GM12801 (cell line): ENCODE results near the gene SMIM32.

Source experiments
- TF ChIP-seq, protein P1 (sequence below): IDR thresholded peaks from one replicate; pipeline ENCODE4 v1.5.1; 2011; ENCODE audit warnings: control low read depth; ENCODE audit not compliant: insufficient read length; ENCODE audit errors: extremely low read depth

The SMIM32 gene

DNA sequence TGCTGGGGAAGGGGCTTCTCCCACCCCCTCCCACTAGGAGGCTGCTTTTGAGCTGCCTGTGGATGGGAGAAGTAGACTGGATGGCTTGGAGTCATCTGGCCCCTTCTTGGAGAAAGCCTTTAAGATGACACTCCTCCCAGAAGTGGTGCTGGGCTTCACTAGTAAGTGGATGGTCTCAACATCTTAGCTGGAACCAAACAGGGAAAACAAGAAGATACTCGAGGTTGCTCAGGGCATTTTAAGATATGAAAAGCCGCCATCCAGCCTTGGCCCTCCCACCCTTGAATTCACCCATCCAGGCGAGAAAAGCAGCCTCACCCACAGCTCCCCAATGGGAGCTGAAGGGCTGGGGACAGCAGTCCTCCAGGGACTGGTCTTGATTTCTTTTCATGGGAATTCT lies 7.8 kb upstream of the SMIM32 start:
- TF ChIP-seq, protein P1, sequence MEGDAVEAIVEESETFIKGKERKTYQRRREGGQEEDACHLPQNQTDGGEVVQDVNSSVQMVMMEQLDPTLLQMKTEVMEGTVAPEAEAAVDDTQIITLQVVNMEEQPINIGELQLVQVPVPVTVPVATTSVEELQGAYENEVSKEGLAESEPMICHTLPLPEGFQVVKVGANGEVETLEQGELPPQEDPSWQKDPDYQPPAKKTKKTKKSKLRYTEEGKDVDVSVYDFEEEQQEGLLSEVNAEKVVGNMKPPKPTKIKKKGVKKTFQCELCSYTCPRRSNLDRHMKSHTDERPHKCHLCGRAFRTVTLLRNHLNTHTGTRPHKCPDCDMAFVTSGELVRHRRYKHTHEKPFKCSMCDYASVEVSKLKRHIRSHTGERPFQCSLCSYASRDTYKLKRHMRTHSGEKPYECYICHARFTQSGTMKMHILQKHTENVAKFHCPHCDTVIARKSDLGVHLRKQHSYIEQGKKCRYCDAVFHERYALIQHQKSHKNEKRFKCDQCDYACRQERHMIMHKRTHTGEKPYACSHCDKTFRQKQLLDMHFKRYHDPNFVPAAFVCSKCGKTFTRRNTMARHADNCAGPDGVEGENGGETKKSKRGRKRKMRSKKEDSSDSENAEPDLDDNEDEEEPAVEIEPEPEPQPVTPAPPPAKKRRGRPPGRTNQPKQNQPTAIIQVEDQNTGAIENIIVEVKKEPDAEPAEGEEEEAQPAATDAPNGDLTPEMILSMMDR, result no peak

- TF ChIP-seq, protein P1, result no peak
Observed at GRCh38 chr5:136200130-136200529, 7.2 kb upstream of the SMIM32 start.

GRCh38 chr5:136199408-136199807 lies 6.4 kb upstream of the SMIM32 start:
- TF ChIP-seq, protein P1, result no peak

- TF ChIP-seq, protein P1, result no peak
Observed at GRCh38 chr5:136198453-136198852, 5.5 kb upstream of the SMIM32 start.

GRCh38 chr5:136197462-136198142 lies 4.6 kb upstream of the SMIM32 start:
- TF ChIP-seq, protein P1, result no peak

DNA sequence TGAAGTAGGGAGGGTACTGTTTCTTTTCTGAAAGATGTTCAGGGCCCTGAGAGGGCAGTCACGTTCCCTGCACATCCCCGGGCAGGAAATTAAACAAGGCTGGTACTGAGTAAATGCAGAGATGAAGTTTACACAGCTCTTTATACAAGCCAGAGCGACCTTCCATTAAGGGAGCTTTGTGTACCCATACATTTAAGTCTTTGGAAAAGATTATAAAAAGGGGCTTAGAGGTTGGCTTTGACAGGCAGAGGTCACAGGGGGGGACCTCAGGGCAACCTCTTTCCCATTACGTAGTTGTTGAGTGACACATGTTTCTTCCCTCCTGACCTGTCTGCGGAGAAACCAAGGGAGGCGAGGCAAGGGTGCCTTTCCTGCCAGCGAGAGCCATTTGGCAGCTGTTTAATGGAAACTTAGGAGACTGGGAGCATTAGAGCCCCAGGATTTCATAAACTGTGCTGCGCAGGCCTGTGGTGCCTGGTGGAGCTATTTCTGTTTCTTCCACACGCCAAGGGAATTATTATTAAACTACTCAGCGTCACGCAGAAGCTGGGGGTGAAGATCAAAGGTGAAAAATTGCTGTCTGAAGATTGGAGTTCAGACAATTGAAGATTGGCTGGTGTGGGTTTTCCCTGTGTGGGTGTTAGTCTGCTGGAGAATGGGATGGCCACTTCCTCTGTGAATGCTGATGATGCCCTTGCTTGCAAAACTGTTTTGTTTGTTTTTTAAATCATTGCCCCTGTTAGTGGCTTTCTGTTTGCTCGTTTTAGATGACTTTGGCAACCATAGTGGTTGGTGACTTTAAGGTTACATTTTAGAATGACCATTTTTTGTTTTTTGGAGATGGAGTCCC lies 3.2 kb upstream of the SMIM32 start:
- TF ChIP-seq, protein P1, result no peak

GRCh38 chr5:136194576-136194975 lies 1.6 kb upstream of the SMIM32 start:
- TF ChIP-seq, protein P1, result no peak
